GM18519 (cell line): ENCODE data around the gene PARP11.
"Not testable (repeated sequence)": the region's sequence is repeated elsewhere in the genome, so short reads cannot be mapped to it uniquely, and the experiment has no call there.

Experiments used
- ATAC-seq: cut with Tn5 transposase; IDR thresholded peaks from one replicate; pipeline ENCODE4 v1.9.1; 2021; ENCODE audit warnings: mild to moderate bottlenecking, moderate library complexity; ENCODE audit not compliant: unreplicated experiment, low FRiP score

PARP11 gene

GRCh38 chr12:3884671-3885070 is 11.5 kb upstream of the PARP11 start:
- no peak for ATAC-seq

- ATAC-seq: no peak
Measured at GRCh38 chr12:3882896-3883564, 9.8 kb upstream of the PARP11 start.

- no peak for ATAC-seq
Measured at GRCh38 chr12:3882406-3882805, 9.2 kb upstream of the PARP11 start.

- ATAC-seq: no peak
Measured at GRCh38 chr12:3881281-3881950, 8.2 kb upstream of the PARP11 start.

GRCh38 chr12:3879846-3880245 is 6.6 kb upstream of the PARP11 start:
- no peak for ATAC-seq

- ATAC-seq: no peak
Measured at GRCh38 chr12:3871356-3871755, 1.8 kb downstream of the PARP11 start.

- ATAC-seq: no peak
Measured at GRCh38 chr12:3869865-3870264, 3.3 kb downstream of the PARP11 start.

- ATAC-seq: no peak
Measured at GRCh38 chr12:3869433-3869832, 3.8 kb downstream of the PARP11 start.

- no peak for ATAC-seq
Measured at GRCh38 chr12:3863756-3864155, 9.4 kb downstream of the PARP11 start.

- no peak for ATAC-seq
Measured at GRCh38 chr12:3842517-3842916, 30.7 kb downstream of the PARP11 start.

- ATAC-seq: no peak
Measured at GRCh38 chr12:3841783-3842182, 31.4 kb downstream of the PARP11 start.

GRCh38 chr12:3840833-3841232 is 32.4 kb downstream of the PARP11 start:
- not testable (repeated sequence) for ATAC-seq

GRCh38 chr12:3839745-3840144 is 33.5 kb downstream of the PARP11 start:
- ATAC-seq: not testable (repeated sequence)

- ATAC-seq: not testable (repeated sequence)
Measured at GRCh38 chr12:3838701-3839548, 34.3 kb downstream of the PARP11 start.

- no peak for ATAC-seq
Measured at GRCh38 chr12:3838076-3838475, 35.1 kb downstream of the PARP11 start.

GRCh38 chr12:3837049-3837448 is 36.1 kb downstream of the PARP11 start:
- no peak for ATAC-seq

GRCh38 chr12:3836641-3837040 is 36.6 kb downstream of the PARP11 start:
- no peak for ATAC-seq

GRCh38 chr12:3835914-3836313 is 37.3 kb downstream of the PARP11 start:
- ATAC-seq: no peak

- no peak for ATAC-seq
Measured at GRCh38 chr12:3834774-3835173, 38.4 kb downstream of the PARP11 start.

GRCh38 chr12:3833670-3834310 is 39.4 kb downstream of the PARP11 start:
- no peak for ATAC-seq

GRCh38 chr12:3832738-3833137 is 40.5 kb downstream of the PARP11 start:
- ATAC-seq: no peak
